OCI-LY1 (cell line): ENCODE results near the gene TPSD1.

Experiments
- H2AFZ ChIP-seq: fragments of 200-600 bp; sonication (generic), shearing (Covaris generic); 2 replicates; pipeline ENCODE4 v1.6.0; 2014; ENCODE audit warnings: antibody characterized with exemption, mild to moderate bottlenecking, low read length
- H3F3A ChIP-seq: fragments of 200-600 bp; sonication (generic), shearing (Covaris generic); 2 replicates; pipeline ENCODE4 v1.6.0; 2014; ENCODE audit warnings: mild to moderate bottlenecking, antibody characterized with exemption, low read length, moderate library complexity; ENCODE audit not compliant: insufficient read depth
- H3K27ac ChIP-seq: fragments of 200-600 bp; sonication (generic); 2 replicates; pipeline ENCODE4 v1.5.1; 2014; ENCODE audit warnings: low read length, mixed run types, mild to moderate bottlenecking, low read depth; ENCODE audit not compliant: poor library complexity, severe bottlenecking
- H3K27me3 ChIP-seq: fragments of 200-600 bp; sonication (generic); 2 replicates; pipeline ENCODE4 v1.6.0; 2014; ENCODE audit warnings: antibody characterized with exemption, mild to moderate bottlenecking, low read length, moderate library complexity; ENCODE audit not compliant: insufficient read depth
- H3K36me3 ChIP-seq: fragments of 200-600 bp; sonication (generic); 2 replicates; pipeline ENCODE4 v1.6.1; 2014; ENCODE audit warnings: mild to moderate bottlenecking, antibody characterized with exemption, low read length, moderate library complexity, mixed read lengths; ENCODE audit not compliant: insufficient read depth
- H3K4me1 ChIP-seq: fragments of 200-600 bp; sonication (generic); 2 replicates; pipeline ENCODE4 v1.5.1; 2014; ENCODE audit warnings: mild to moderate bottlenecking, low read length, moderate library complexity; ENCODE audit not compliant: insufficient read depth, severe bottlenecking
- H3K4me2 ChIP-seq: fragments of 200-600 bp; sonication (generic), shearing (Covaris generic); 2 replicates; pipeline ENCODE4 v1.6.1; 2014; ENCODE audit warnings: low read length
- H3K4me3 ChIP-seq: fragments of 200-600 bp; sonication (generic); 2 replicates; pipeline ENCODE4 v1.5.1; 2014; ENCODE audit warnings: low read length, low read depth, mild to moderate bottlenecking, mixed read lengths; ENCODE audit not compliant: poor library complexity, severe bottlenecking
- H3K79me2 ChIP-seq: fragments of 200-600 bp; shearing (Covaris generic); 2 replicates; pipeline ENCODE4 v1.6.1; 2016; ENCODE audit warnings: mixed run types, low read length, mixed read lengths; ENCODE audit not compliant: insufficient read depth
- H3K9ac ChIP-seq: fragments of 200-600 bp; sonication (generic), shearing (Covaris generic); 2 replicates; pipeline ENCODE4 v1.6.1; 2014; ENCODE audit warnings: mild to moderate bottlenecking, low read length, mixed read lengths
- H3K9me2 ChIP-seq: fragments of 200-600 bp; sonication (generic), shearing (Covaris generic); 2 replicates; pipeline ENCODE4 v1.6.1; 2014; ENCODE audit warnings: low read depth, mild to moderate bottlenecking, low read length, mixed read lengths
- H3K9me3 ChIP-seq: fragments of 200-600 bp; shearing (Covaris generic); 2 replicates; pipeline ENCODE4 v1.6.1; 2014; ENCODE audit warnings: low read length, mixed read lengths
- H4K20me1 ChIP-seq: fragments of 200-600 bp; sonication (generic), shearing (Covaris generic); 2 replicates; pipeline ENCODE4 v1.6.0; 2016; ENCODE audit warnings: mild to moderate bottlenecking, low read length; ENCODE audit not compliant: insufficient read depth
- CTCF ChIP-seq: fragments of 200-600 bp; sonication (generic), shearing (Covaris generic); IDR thresholded peaks from 2 replicates; pipeline ENCODE4 v1.5.1; 2017; ENCODE audit warnings: mild to moderate bottlenecking, antibody characterized with exemption, low read length, moderate library complexity, mixed read lengths
- EZH2 ChIP-seq: fragments of 200-600 bp; sonication (generic), shearing (Covaris generic); IDR thresholded peaks from 2 replicates; pipeline ENCODE4 v1.8.0; 2017; ENCODE audit warnings: borderline replicate concordance, mixed run types, mild to moderate bottlenecking, antibody characterized with exemption, low read length, moderate library complexity, mixed read lengths

TPSD1 gene

GRCh38 chr16:1297018-1297696 is 41.3 kb downstream of the TPSD1 start:
- Histone ChIP-seq H3K4me3 (no peak overlapping the region), H3K9me2 (no peaks in the 10 kb centered on the region), H3F3A (no peaks in the 10 kb centered on the region), H3K27me3 (peaks cover 8% of the 10 kb centered on the region; the same call in 1 of the 2 replicates), H3K36me3 (no peaks in the 10 kb centered on the region), H3K79me2 (no peaks in the 10 kb centered on the region), H2AFZ (no peak overlapping the region), H3K4me1 (no peaks in the 10 kb centered on the region), H3K9ac (no peak overlapping the region), H4K20me1 (no peaks in the 10 kb centered on the region), H3K4me2 (no peak overlapping the region), H3K9me3 (no peaks in the 10 kb centered on the region), H3K27ac (no peak overlapping the region)
- TF ChIP-seq EZH2 = no peak
- no peak for TF ChIP-seq CTCF

- TF ChIP-seq CTCF (no peak), EZH2 (no peak)
These were observed 42.5 kb downstream of the TPSD1 start for GRCh38 chr16:1298406-1298805.

GRCh38 chr16:1299012-1299867 is 43.4 kb downstream of the TPSD1 start:
- no peak for TF ChIP-seq CTCF
- Histone ChIP-seq H3K27ac (no peak overlapping the region), H3K36me3 (no peaks in the 10 kb centered on the region), H2AFZ (no peak overlapping the region), H3K4me2 (no peak overlapping the region), H3K27me3 (peaks cover 8% of the 10 kb centered on the region; the same call in 1 of the 2 replicates), H3F3A (no peaks in the 10 kb centered on the region), H3K9me2 (no peaks in the 10 kb centered on the region), H3K4me1 (peaks cover 9% of the 10 kb centered on the region), H3K9me3 (no peaks in the 10 kb centered on the region), H3K9ac (no peak overlapping the region), H3K79me2 (no peaks in the 10 kb centered on the region), H4K20me1 (no peaks in the 10 kb centered on the region), H3K4me3 (no peak overlapping the region)

More at GRCh38 chr16:1298406-1298805, 42.5 kb downstream of the TPSD1 start:
- Histone ChIP-seq H3K4me1 (peaks cover under 1% of the 10 kb centered on the region), H3K4me3 (no peak overlapping the region), H3K27me3 (peaks cover 8% of the 10 kb centered on the region; the same call in 1 of the 2 replicates), H3K9me2 (no peaks in the 10 kb centered on the region), H3K4me2 (no peak overlapping the region), H3K36me3 (no peaks in the 10 kb centered on the region), H4K20me1 (no peaks in the 10 kb centered on the region), H3K9me3 (no peaks in the 10 kb centered on the region), H3F3A (no peaks in the 10 kb centered on the region), H3K27ac (no peak overlapping the region), H3K79me2 (no peaks in the 10 kb centered on the region), H3K9ac (no peak overlapping the region), H2AFZ (no peak overlapping the region)
